ENCODE data around the gene AKAP8. TPM values are rescaled to one million over a fixed set of nuclear protein-coding genes. Genes with fewer than 3 reads are reported as not detected.

Gene AKAP8
- total RNA-seq, 1 experiment from 2014 or later, result 15.8 TPM

- in situ Hi-C loops (cut with HindIII; ENCODE audit: low pct_unique_long_range_greater_than_20kb, low sequenced_read_pairs), result no loop called here
- no peak for DNase-seq (ENCODE audit: low read depth)
Measured at GRCh38 chr19:15317392-15318071, 62.1 kb downstream of the AKAP8 start.

DNA sequence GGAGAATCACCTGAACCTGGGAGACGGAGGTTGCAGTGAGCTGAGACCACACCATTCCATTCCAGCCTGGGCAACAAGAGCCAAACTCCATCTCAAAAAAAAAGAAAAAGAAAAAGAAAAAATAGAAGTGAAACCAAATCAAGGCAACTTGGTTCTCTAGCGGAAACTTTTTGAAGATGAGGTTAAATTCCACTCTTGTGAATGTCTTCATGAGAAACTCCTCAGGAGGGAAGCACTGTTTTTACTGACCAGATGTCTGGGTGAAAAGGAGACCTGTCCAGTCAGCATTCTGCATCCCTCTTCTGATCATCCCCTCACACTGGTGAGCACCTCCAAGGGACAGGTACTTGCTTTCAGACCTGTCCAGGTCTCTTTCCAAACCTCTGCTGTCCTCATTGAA lies 63.1 kb downstream of the AKAP8 start:
- in situ Hi-C loops (cut with HindIII; ENCODE audit: low pct_unique_long_range_greater_than_20kb, low sequenced_read_pairs), result no loop called here
- DNase-seq (ENCODE audit: low read depth), result no peak

GRCh38 chr19:15315101-15315500 lies 64.5 kb downstream of the AKAP8 start:
- in situ Hi-C loops (cut with HindIII; ENCODE audit: low pct_unique_long_range_greater_than_20kb, low sequenced_read_pairs), result no loop called here
- no peak for DNase-seq (ENCODE audit: low read depth)

- no peak for DNase-seq (ENCODE audit: low read depth)
- in situ Hi-C loops (cut with HindIII; ENCODE audit: low pct_unique_long_range_greater_than_20kb, low sequenced_read_pairs), result no loop called here
Measured at GRCh38 chr19:15313649-15314279, 65.8 kb downstream of the AKAP8 start.

DNA sequence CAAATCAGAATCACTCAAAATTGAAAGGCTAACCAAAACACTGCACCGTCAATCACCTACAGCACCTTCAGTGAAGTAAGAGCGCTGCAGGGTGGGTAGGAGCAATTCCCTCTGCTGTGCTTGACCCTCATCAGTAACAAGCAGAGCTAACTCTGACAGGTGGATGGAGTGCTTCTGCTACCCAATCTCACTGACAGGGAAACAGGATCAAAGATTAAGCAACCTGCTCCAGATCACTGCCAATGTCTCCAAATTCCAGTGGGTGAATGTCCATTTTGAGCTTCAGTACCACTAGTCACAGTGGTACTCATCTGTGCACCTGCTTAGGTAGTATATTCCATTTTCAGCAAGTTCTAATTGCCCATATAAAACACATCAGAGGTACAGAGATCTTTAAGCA lies 72.4 kb downstream of the AKAP8 start:
- no peak for DNase-seq (ENCODE audit: low read depth)
- in situ Hi-C loops (cut with HindIII; ENCODE audit: low pct_unique_long_range_greater_than_20kb, low sequenced_read_pairs), result no loop called here

DNA sequence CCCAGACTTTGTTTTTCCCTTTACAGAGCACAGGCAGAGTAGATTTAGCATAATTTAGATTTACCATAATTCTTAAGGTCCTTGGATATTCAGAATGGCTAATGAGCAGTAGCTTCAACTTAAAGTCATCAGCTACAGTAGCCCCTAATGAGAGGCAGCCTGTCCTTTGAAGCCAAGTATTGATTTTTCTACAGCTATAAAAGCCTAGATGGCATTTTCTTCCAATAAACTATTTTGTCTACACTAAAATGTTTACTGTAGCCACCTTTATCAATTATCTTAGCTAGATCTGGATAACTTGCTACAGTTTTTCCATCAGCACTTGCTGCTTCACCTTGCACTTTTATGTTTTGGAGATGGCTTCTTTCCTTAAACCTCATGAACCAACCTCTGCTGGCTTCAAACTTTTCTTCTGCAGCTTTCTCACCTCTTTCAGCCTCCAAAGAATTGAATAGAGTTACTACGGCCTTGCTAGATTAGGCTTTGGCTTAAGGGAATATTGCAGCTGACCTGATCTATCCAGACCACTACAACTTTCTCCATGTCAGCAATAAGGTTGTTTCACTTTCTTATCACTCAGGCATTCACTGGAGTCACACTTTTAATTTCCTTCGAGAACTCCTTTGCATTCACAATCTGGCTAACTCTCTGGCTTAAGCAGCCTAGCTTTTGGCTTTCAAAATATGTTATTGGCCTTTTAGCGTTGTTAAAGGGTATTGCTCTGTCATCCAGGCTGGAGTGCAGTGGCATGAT lies 73.8 kb downstream of the AKAP8 start:
- in situ Hi-C loops (cut with HindIII; ENCODE audit: low pct_unique_long_range_greater_than_20kb, low sequenced_read_pairs), result no loop called here
- no peak for DNase-seq (ENCODE audit: low read depth)

DNA sequence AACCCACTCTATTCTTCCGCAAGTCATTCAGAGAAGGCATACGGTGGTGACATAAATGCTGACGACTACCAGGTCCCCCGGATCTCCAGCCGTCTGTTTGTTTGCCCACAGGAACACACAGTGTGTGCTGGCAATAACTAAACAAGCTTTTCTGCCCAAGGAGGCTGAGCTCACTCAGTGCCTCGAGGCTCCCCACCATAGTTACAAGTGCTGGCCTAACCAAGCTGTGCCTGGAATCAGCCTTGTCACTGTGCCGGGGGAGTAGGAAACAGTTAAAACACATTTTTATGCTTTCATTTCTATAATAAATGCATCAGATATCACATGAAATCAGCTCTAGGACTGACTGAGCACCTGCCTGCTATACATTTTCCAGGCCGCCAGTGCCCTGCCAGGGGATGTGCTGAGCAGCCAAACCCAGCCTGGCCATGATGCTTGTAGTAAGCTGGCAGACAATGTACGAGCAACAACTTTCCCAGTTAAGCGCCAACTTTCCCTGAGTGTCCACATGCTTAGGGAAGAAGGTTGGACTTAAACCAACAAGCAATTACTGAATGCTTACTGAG lies 75.4 kb downstream of the AKAP8 start:
- DNase-seq (ENCODE audit: low read depth), result no peak
- in situ Hi-C loops (cut with HindIII; ENCODE audit: low pct_unique_long_range_greater_than_20kb, low sequenced_read_pairs), result no loop called here

Other genes starting within 250 kb of the AKAP8 start
- gene NOTCH3, start 178.8 kb downstream of the AKAP8 start, total RNA-seq (2014; rRNA removed; shearing (Covaris generic); ENCODE audit: low replicate concordance), result 0.14 and 0.38 TPM in 2 replicates
- not detected in 2 replicates for gene EPHX3, start 147.3 kb downstream of the AKAP8 start, total RNA-seq (2014; rRNA removed; shearing (Covaris generic); ENCODE audit: low replicate concordance)
- 7.2 and 7.5 TPM in 2 replicates for gene BRD4, start 47.2 kb downstream of the AKAP8 start, total RNA-seq (2014; rRNA removed; shearing (Covaris generic); ENCODE audit: low replicate concordance)
- gene AKAP8L, start 39.2 kb upstream of the AKAP8 start, total RNA-seq (2014; rRNA removed; shearing (Covaris generic); ENCODE audit: low replicate concordance), result 51.8 and 58.5 TPM in 2 replicates
- gene WIZ, start 70.2 kb upstream of the AKAP8 start, total RNA-seq (2014; rRNA removed; shearing (Covaris generic); ENCODE audit: low replicate concordance), result 9.7 and 11.5 TPM in 2 replicates
- gene RASAL3, start 84.8 kb upstream of the AKAP8 start, total RNA-seq (2014; rRNA removed; shearing (Covaris generic); ENCODE audit: low replicate concordance), result not detected in 2 replicates
- not detected in 2 replicates for gene PGLYRP2, start 99.7 kb upstream of the AKAP8 start, total RNA-seq (2014; rRNA removed; shearing (Covaris generic); ENCODE audit: low replicate concordance)
- not detected in 2 replicates for gene CYP4F22, start 128.7 kb upstream of the AKAP8 start, total RNA-seq (2014; rRNA removed; shearing (Covaris generic); ENCODE audit: low replicate concordance)
- gene CYP4F8, start 235.4 kb upstream of the AKAP8 start, total RNA-seq (2014; rRNA removed; shearing (Covaris generic); ENCODE audit: low replicate concordance), result 0.24 TPM in 1 of 2 replicates, not detected in the other